HG02623 (cell line): ENCODE data around the gene NUDT7.

Experiments used
- ATAC-seq: cut with Tn5 transposase; IDR thresholded peaks from one replicate; pipeline ENCODE4 v1.9.1; 2021; ENCODE audit warnings: moderate library complexity; ENCODE audit not compliant: unreplicated experiment

NUDT7 gene

GRCh38 chr16:77775911-77776909 is 53.9 kb downstream of the NUDT7 start:
- ATAC-seq, result no peak

GRCh38 chr16:77777745-77778144 is 55.4 kb downstream of the NUDT7 start:
- ATAC-seq, result no peak

- ATAC-seq, result no peak
Observed at GRCh38 chr16:77780378-77780837, 58.1 kb downstream of the NUDT7 start.

- ATAC-seq, result no peak
Observed at GRCh38 chr16:77781091-77781490, 58.8 kb downstream of the NUDT7 start.

- no peak for ATAC-seq
Observed at GRCh38 chr16:77782694-77783093, 60.4 kb downstream of the NUDT7 start.

GRCh38 chr16:77784441-77785372 is 62.4 kb downstream of the NUDT7 start:
- no peak for ATAC-seq

GRCh38 chr16:77785373-77785764 is 63.1 kb downstream of the NUDT7 start:
- no peak for ATAC-seq

GRCh38 chr16:77786186-77786847 is 64.0 kb downstream of the NUDT7 start:
- no peak for ATAC-seq

- no peak for ATAC-seq
Observed at GRCh38 chr16:77787452-77787851, 65.1 kb downstream of the NUDT7 start.

- ATAC-seq, result no peak
Observed at GRCh38 chr16:77788181-77789084, 66.1 kb downstream of the NUDT7 start, which contains the start of gene VAT1L. Gene VAT1L (plus strand): TSS chr16:77788564. CDS start chr16:77788683, 119 bp downstream.

GRCh38 chr16:77789085-77790008 is 67.0 kb downstream of the NUDT7 start:
- no peak for ATAC-seq

GRCh38 chr16:77790009-77790372 is 67.7 kb downstream of the NUDT7 start:
- ATAC-seq, result no peak

GRCh38 chr16:77790912-77791311 is 68.6 kb downstream of the NUDT7 start:
- ATAC-seq, result no peak
